ENCODE measurements around the gene OR2A25.

OR2A25 gene

DNA sequence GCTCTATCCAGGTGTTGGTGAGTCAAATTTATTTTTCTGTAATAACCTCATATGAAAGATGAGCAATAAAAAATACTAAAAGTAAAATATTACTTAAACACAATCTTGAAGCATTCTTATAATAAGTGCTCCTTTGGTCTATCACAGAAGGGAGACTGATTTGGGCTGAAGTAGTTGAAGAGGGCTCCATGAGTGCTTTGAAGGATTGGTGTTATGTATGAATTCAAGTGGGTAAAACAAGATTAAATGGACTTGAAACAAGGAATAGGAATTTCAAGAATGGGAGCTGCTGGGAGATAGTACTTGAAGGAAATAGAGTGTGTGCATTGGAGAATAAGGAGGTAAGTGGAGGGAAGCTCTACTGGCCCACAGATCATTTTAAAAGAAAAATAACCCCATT lies 32.4 kb downstream of the OR2A25 start:
- Mint-ChIP-seq H3K4me3 (no peak overlapping the region), H3K36me3 (ENCODE audit: low read depth) (no peaks in the 10 kb centered on the region), H3K27ac (no peak overlapping the region), H3K4me1 (ENCODE audit: low read depth) (no peaks in the 10 kb centered on the region), H3K9me3 (no peaks in the 10 kb centered on the region), H3K27me3 (ENCODE audit: low read depth) (peaks cover 5% of the 10 kb centered on the region)
- DNase-seq (ENCODE audit: low spot score) = no peak

DNA sequence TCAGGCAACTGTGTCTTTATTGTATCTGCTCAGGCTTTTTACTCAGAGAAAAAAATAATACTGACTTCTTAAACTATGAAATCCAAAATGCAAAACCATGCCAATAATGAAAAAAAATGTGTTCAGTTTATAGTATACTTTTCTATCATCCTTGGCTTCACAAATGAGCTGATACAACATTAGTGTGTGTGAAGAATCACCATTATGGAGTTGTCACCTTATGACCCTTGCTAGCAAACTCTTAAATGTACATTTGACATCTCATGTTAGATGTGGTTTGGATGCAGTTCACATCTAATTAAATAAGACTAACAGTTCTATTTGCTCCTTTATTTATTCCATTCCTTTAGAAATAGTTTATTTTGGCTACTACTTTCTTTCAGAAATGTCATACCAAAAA lies 35.6 kb downstream of the OR2A25 start:
- no peaks in the 10 kb centered on the region for H3K36me3 Mint-ChIP-seq (ENCODE audit: low read depth)
- H3K4me1 Mint-ChIP-seq (ENCODE audit: low read depth) = no peaks in the 10 kb centered on the region
- H3K9me3 Mint-ChIP-seq = no peaks in the 10 kb centered on the region
- H3K27me3 Mint-ChIP-seq (ENCODE audit: low read depth) = peaks cover 5% of the 10 kb centered on the region
- no peak for DNase-seq (ENCODE audit: low spot score)
- no peak overlapping the region for H3K27ac Mint-ChIP-seq
- H3K4me3 Mint-ChIP-seq = no peak overlapping the region

DNA sequence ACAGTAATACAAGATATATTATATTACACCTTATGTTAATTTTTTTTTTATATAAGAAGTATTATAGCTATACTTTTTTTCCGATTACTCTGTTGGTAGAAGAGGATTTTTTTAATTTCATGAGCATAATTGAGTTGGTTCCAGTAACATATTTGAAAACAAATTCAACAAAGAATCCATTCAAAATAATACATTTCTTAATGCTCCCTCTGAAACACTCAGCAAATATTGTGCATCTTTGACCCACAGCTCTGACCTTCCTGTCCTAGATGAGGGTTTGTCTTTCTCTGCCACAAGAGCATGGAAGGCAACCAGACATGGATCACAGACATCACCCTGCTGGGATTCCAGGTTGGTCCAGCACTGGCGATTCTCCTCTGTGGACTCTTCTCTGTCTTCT lies 39.7 kb downstream of the OR2A25 start, which contains the start of gene OR2A2:
Gene OR2A2 (plus strand): TSS at position 301 of the 400 bp plus-strand sequence. CDS start 0 bp downstream, at position 301.
- Mint-ChIP-seq H3K4me1 (ENCODE audit: low read depth) (no peaks in the 10 kb centered on the region), H3K9me3 (no peaks in the 10 kb centered on the region), H3K27ac (no peak within 1 kb of the TSS), H3K4me3 (no peak within 1 kb of the TSS), H3K36me3 (ENCODE audit: low read depth) (no peaks in the 10 kb centered on the region), H3K27me3 (ENCODE audit: low read depth) (peaks cover 6% of the 10 kb centered on the region)
- DNase-seq (ENCODE audit: low spot score) = no peak

DNA sequence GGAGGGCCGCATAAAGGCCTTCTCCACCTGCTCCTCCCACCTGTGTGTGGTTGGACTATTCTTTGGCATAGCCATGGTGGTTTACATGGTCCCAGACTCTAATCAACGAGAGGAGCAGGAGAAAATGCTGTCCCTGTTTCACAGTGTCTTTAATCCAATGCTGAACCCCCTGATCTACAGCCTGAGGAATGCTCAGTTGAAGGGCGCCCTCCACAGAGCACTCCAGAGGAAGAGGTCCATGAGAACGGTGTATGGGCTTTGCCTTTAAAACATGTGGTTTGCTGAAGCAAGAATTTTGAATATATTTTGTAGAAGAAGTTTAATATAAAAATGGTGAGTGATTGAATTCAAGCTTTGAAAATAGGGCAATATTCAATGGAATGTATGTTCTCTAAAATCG lies 40.7 kb downstream of the OR2A25 start:
- no peaks in the 10 kb centered on the region for H3K9me3 Mint-ChIP-seq
- no peak overlapping the region for H3K27ac Mint-ChIP-seq
- H3K4me1 Mint-ChIP-seq (ENCODE audit: low read depth) = no peaks in the 10 kb centered on the region
- H3K36me3 Mint-ChIP-seq (ENCODE audit: low read depth) = no peaks in the 10 kb centered on the region
- peaks cover 5% of the 10 kb centered on the region for H3K27me3 Mint-ChIP-seq (ENCODE audit: low read depth)
- H3K4me3 Mint-ChIP-seq = no peak overlapping the region
- no peak for DNase-seq (ENCODE audit: low spot score)

DNA sequence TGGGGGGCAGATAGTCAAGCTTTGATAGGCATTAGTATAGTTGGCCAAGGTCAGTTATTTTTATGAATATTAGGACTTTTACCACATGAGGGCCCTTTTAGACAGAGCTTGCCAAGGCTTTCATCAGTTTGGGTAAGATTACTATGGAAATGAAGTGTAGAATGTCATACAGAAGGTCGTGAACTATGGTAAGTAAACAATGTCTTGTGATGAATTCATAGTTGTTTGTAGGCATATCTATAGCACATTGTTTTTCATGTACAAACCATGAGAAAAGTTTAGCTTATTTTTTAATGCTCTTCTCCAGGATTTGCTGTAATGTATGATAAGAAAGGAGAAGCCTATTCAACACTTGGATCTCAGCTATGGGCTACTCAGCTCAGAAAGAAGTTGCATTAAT lies 44.0 kb downstream of the OR2A25 start:
- Mint-ChIP-seq H3K9me3 (no peaks in the 10 kb centered on the region), H3K36me3 (ENCODE audit: low read depth) (no peaks in the 10 kb centered on the region), H3K27ac (no peak overlapping the region), H3K4me3 (no peak overlapping the region), H3K27me3 (ENCODE audit: low read depth) (peaks cover 8% of the 10 kb centered on the region), H3K4me1 (ENCODE audit: low read depth) (no peaks in the 10 kb centered on the region)
- no peak for DNase-seq (ENCODE audit: low spot score)

DNA sequence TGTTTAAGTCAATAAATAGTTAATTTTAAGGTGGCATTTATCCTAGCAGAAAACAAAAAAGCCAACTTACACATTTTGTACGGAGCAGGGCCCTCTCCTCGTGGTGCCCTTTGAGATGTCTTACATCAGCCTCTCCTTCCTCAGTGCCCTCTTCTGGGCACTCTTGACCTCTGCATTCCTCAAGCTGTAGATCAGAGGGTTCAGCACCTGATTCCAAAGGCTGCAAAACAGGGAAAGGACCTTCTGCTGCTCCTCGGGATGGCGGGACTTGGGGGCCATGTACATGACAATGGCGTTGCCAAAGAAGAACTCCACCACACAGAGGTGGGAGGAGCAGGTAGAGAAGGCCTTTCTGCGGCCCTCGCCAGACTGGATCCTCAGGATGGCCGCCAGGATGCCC lies 48.7 kb downstream of the OR2A25 start:
- Mint-ChIP-seq H3K27me3 (ENCODE audit: low read depth) (peaks cover 8% of the 10 kb centered on the region), H3K27ac (no peak overlapping the region), H3K9me3 (no peaks in the 10 kb centered on the region), H3K36me3 (ENCODE audit: low read depth) (no peaks in the 10 kb centered on the region), H3K4me1 (ENCODE audit: low read depth) (no peaks in the 10 kb centered on the region), H3K4me3 (no peak overlapping the region)
- no peak for DNase-seq (ENCODE audit: low spot score)

DNA sequence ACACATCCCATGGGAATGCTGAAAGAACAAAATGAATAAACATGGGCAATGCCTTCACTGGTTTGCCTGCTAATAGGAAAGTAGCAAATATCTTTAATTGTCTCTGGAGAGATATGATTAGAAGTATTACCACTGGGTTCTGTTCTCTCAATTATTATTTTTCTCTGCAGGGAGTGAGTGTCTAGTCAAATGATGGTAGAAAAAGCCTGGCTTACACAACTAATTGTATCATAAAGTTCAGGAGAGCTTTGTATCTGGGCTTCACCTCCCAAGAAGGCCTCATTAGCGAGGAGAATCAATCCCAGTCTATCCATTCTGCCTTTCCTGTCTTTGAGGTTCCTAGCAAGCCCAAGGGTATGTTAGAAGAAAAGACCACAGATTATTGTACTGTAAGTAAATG lies 53.3 kb downstream of the OR2A25 start, which contains the start of gene OR2A14:
Gene OR2A14 (plus strand): TSS at position 301 of the 400 bp plus-strand sequence. CDS start 5,937 bp downstream, outside the sequence.
- Mint-ChIP-seq H3K27ac (no peak within 1 kb of the TSS), H3K9me3 (no peaks in the 10 kb centered on the region), H3K4me3 (no peak within 1 kb of the TSS), H3K4me1 (ENCODE audit: low read depth) (no peaks in the 10 kb centered on the region), H3K27me3 (ENCODE audit: low read depth) (no peaks in the 10 kb centered on the region), H3K36me3 (ENCODE audit: low read depth) (no peaks in the 10 kb centered on the region)
- no peak for DNase-seq (ENCODE audit: low spot score)

Data from T-helper 2 cell treated with Interferon-gamma antibody and Interleukin-4, amounts not matched to agents 5 μg/mL and 100 μg/mL, for 36 hours (primary cell).